NCI-H69 (cell line): ENCODE results near the gene GPR107.

ENCODE experiments used
- DNase-seq: peaks from one replicate; lab custom pipeline; 2025; lab: John Stamatoyannopoulos, UW

Gene GPR107

GRCh38 chr9:130185017-130185416 is 131.3 kb downstream of the GPR107 start:
- no peak for DNase-seq

GRCh38 chr9:130185490-130186031 is 131.9 kb downstream of the GPR107 start:
- no peak for DNase-seq

GRCh38 chr9:130186051-130186450 is 132.3 kb downstream of the GPR107 start:
- no peak for DNase-seq

GRCh38 chr9:130186839-130187522 is 133.3 kb downstream of the GPR107 start:
- DNase-seq, result peak; percentile 22

GRCh38 chr9:130187523-130187846 is 133.8 kb downstream of the GPR107 start:
- no peak for DNase-seq

GRCh38 chr9:130188860-130189481 is 135.3 kb downstream of the GPR107 start:
- peak; percentile 36 for DNase-seq
